HepG2 (cell line): ENCODE measurements around the gene CCZ1B.
"Not testable (repeated sequence)": the region's sequence is repeated elsewhere in the genome, so short reads cannot be mapped to it uniquely, and the experiment has no call there.

Source experiments
- EZH2 ChIP-seq: conservative IDR thresholded peaks from 2 replicates; pipeline ENCODE4 v1.6.1; 2012; ENCODE audit warnings: mild to moderate bottlenecking, low read depth, low read length, moderate library complexity
- HDAC2 ChIP-seq: sonication (generic); formaldehyde crosslinking; IDR thresholded peaks from 2 replicates; pipeline ENCODE4 v1.4.0; 2020; ENCODE audit warnings: missing genetic modification reagents
- KLF12 ChIP-seq: sonication (generic); formaldehyde crosslinking; IDR thresholded peaks from 2 replicates; pipeline ENCODE4 v1.4.0; 2020; ENCODE audit warnings: missing genetic modification reagents, borderline replicate concordance
- MTA1 ChIP-seq: sonication (generic); formaldehyde crosslinking; IDR thresholded peaks from 2 replicates; pipeline ENCODE4 v1.4.0; 2020; ENCODE audit warnings: missing genetic modification reagents, mild to moderate bottlenecking, borderline replicate concordance
- NR1H2 ChIP-seq: sonication (generic); formaldehyde crosslinking; IDR thresholded peaks from 2 replicates; pipeline ENCODE4 v1.8.1; 2022; ENCODE audit warnings: low read depth, missing genetic modification reagents, borderline replicate concordance
- SRF ChIP-seq: IDR thresholded peaks from 2 replicates; pipeline ENCODE4 v1.6.1; 2011; ENCODE audit warnings: mild to moderate bottlenecking, low read depth, low read length, moderate library complexity
- ZNF407 ChIP-seq: sonication (generic); formaldehyde crosslinking; IDR thresholded peaks from one replicate; pipeline ENCODE4 v1.5.1; 2020; ENCODE audit warnings: mild to moderate bottlenecking, missing genetic modification reagents; ENCODE audit errors: not compliant biosample characterization
- ZNF44 ChIP-seq: sonication (generic); formaldehyde crosslinking; IDR thresholded peaks from 2 replicates; pipeline ENCODE4 v1.5.1; 2020; ENCODE audit warnings: mild to moderate bottlenecking, missing genetic modification reagents
- ZXDC ChIP-seq: sonication (generic); formaldehyde crosslinking; IDR thresholded peaks from 2 replicates; pipeline ENCODE4 v1.5.0; 2020; ENCODE audit warnings: mild to moderate bottlenecking, missing genetic modification reagents
- TF ChIP-seq, protein P1 (sequence below): sonication (generic); formaldehyde crosslinking; IDR thresholded peaks from 2 replicates; pipeline ENCODE4 v1.5.0; 2020; ENCODE audit warnings: missing genetic modification reagents
- TF ChIP-seq, protein P2 (sequence below): sonication (generic); formaldehyde crosslinking; IDR thresholded peaks from 2 replicates; pipeline ENCODE4 v1.5.0; 2020; ENCODE audit warnings: mild to moderate bottlenecking, missing genetic modification reagents, moderate library complexity

DNA sequence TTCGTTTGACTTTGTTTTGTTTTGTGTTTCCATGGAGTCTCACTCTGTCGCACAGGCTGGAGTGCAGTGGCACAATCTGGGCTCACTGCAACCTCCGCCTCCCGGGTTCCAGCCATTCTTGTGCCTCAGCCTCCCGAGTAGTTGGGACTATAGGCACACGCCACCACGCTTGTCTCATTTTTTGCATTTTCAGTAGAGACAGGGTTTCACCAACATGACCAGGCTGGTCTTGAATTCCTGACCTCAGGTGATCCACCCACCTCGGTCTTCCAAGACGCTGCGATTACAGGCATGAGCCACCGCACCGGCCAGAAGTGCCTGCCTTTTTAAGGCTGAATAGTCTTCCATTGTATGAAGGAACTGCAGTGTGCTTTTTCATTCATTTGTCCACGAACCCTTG is 36.8 kb upstream of the CCZ1B start:
- not testable (repeated sequence) for TF ChIP-seq ZXDC (CRISPR knock-in tag); EZH2; ZNF407 (CRISPR knock-in tag); HDAC2; KLF12 (CRISPR knock-in tag); NR1H2 (CRISPR knock-in tag); MTA1 (CRISPR knock-in tag); SRF; ZNF44 (CRISPR knock-in tag)
- TF ChIP-seq, protein P1, sequence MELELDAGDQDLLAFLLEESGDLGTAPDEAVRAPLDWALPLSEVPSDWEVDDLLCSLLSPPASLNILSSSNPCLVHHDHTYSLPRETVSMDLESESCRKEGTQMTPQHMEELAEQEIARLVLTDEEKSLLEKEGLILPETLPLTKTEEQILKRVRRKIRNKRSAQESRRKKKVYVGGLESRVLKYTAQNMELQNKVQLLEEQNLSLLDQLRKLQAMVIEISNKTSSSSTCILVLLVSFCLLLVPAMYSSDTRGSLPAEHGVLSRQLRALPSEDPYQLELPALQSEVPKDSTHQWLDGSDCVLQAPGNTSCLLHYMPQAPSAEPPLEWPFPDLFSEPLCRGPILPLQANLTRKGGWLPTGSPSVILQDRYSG (CRISPR knock-in tag) = not testable (repeated sequence)
- TF ChIP-seq, protein P2, sequence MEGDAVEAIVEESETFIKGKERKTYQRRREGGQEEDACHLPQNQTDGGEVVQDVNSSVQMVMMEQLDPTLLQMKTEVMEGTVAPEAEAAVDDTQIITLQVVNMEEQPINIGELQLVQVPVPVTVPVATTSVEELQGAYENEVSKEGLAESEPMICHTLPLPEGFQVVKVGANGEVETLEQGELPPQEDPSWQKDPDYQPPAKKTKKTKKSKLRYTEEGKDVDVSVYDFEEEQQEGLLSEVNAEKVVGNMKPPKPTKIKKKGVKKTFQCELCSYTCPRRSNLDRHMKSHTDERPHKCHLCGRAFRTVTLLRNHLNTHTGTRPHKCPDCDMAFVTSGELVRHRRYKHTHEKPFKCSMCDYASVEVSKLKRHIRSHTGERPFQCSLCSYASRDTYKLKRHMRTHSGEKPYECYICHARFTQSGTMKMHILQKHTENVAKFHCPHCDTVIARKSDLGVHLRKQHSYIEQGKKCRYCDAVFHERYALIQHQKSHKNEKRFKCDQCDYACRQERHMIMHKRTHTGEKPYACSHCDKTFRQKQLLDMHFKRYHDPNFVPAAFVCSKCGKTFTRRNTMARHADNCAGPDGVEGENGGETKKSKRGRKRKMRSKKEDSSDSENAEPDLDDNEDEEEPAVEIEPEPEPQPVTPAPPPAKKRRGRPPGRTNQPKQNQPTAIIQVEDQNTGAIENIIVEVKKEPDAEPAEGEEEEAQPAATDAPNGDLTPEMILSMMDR (CRISPR knock-in tag) = not testable (repeated sequence)
